D721Med (cell line): Measurements from ENCODE around the gene ABTB1.

Source experiments
- DNase-seq: peaks from one replicate; pipeline ENCODE4 v3.0.0; 2011; ENCODE audit warnings: low spot score; ENCODE audit not compliant: insufficient read length
- FAIRE-seq: peaks from 2 replicates; lab custom pipeline; 2011; peaks lifted over from hg19 to GRCh38; lab: Jason Lieb, UNC
- TF ChIP-seq, protein P1 (sequence below): IDR thresholded peaks from 2 replicates; pipeline ENCODE4 v1.5.1; 2012; ENCODE audit warnings: mild to moderate bottlenecking, control low read depth; ENCODE audit not compliant: insufficient read depth; ENCODE audit errors: missing control alignments

The ABTB1 gene

DNA sequence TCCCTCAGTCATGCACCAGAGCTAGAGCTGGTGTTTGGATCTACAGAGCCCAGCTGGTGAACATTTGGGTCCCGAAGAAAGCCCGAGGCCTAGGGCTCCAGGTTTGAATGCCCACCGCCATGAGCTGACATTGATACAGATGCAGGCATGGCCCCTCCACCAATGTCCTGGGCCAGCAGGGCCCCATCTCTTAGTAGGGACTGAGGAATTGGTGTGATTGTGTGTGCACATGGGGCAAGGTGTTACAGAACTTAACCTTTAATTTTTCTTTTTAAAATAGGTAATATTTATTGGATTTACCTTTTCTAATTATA, 32.8 kb upstream of the ABTB1 start:
- TF ChIP-seq, protein P1, sequence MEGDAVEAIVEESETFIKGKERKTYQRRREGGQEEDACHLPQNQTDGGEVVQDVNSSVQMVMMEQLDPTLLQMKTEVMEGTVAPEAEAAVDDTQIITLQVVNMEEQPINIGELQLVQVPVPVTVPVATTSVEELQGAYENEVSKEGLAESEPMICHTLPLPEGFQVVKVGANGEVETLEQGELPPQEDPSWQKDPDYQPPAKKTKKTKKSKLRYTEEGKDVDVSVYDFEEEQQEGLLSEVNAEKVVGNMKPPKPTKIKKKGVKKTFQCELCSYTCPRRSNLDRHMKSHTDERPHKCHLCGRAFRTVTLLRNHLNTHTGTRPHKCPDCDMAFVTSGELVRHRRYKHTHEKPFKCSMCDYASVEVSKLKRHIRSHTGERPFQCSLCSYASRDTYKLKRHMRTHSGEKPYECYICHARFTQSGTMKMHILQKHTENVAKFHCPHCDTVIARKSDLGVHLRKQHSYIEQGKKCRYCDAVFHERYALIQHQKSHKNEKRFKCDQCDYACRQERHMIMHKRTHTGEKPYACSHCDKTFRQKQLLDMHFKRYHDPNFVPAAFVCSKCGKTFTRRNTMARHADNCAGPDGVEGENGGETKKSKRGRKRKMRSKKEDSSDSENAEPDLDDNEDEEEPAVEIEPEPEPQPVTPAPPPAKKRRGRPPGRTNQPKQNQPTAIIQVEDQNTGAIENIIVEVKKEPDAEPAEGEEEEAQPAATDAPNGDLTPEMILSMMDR = no peak
- no peak for FAIRE-seq
- no peak for DNase-seq

DNA sequence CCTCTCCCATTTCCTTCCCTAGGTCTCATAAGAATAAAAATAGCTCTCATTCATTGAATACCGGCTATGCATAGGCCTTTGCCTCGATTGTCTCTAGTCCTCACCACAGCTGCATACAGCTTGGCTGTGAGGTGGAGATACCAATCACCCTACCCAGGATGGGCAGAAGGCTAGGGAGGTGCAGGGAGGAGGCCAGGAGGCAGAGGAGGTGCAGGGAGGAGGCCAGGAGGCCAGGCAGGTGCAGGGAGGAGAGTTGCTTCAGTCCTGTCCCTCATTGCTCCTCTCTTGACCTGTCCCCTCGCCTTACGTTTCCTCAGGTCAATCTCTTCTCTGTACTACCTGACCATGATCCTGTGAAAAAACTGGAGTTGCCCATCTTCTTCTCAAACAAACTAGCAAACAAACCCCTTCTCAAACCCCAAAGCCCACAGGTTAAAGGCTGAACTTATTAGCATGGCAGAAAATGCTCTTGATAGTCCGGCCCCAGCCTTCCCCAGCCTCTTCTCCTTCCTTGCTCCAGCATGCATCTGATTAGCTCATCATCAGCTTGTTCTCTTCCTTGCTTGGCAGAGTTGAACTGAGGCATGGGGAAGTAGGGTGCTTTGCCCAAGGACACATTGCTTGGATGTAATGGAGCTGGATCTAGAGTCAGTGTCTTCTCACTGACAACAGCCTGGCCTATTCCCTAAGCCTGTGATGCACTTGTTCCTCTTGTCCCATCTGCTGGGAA, 27.9 kb upstream of the ABTB1 start:
- no peak for FAIRE-seq
- TF ChIP-seq, protein P1 = no peak
- no peak for DNase-seq

DNA sequence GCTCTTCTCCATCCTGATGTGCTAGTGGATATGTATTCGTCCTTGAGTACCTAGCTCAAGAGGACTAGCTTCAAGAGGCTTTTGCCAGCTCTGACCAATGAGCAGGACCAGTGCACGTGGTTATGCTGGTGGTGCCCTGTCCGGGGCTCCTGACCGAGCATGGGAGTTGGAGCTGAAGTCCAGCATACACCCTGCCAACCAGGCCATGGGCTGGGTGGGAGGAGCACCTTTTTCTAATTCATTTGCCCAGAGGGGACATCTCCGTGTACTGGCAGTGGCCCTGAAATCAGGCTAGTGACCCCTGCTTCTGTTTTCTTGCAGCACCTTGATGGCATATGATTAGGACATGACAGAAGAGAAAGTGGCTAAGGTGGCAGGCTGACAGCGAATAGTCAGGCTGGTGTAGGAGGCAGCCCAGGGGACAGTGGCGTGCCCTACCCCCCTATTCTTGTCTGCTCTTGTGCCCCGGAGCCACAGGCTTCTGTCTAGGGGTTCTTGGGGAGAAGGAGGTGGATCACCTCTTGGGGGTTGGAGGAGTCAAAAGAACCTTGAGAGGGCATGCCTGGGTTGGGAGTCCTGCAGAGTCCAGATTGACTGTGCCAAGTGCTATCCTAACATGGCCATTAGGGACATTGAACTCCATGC, 27.3 kb upstream of the ABTB1 start:
- DNase-seq (no peak), FAIRE-seq (no peak)
- TF ChIP-seq, protein P1 = no peak

DNA sequence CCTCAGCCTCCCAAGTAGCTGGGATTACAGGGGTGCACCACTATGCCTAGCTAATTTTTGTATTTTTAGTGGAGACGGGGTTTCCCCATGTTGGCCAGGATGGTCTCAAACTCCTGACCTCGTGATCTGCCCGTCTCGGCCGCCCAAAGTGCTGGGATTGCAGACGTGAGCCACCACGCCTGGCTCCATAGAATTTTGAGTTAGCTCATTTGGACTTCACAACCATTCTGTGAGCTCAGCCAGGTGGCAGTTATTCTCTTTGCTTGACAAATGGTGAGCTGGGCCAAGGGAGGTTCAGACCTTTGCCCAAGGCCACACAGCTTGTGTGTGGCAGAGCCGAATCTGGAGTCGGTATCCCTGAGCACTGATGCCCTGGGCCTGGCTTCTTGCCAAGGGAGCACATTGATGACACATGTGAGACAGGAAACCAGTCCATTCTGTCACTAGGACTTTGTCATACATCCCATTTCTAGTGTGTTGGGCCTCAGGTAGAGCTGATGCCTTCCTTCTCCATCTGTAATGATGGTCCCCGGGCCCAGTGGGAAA, 26.2 kb upstream of the ABTB1 start:
- DNase-seq (no peak), FAIRE-seq (no peak)
- TF ChIP-seq, protein P1 = no peak

DNA sequence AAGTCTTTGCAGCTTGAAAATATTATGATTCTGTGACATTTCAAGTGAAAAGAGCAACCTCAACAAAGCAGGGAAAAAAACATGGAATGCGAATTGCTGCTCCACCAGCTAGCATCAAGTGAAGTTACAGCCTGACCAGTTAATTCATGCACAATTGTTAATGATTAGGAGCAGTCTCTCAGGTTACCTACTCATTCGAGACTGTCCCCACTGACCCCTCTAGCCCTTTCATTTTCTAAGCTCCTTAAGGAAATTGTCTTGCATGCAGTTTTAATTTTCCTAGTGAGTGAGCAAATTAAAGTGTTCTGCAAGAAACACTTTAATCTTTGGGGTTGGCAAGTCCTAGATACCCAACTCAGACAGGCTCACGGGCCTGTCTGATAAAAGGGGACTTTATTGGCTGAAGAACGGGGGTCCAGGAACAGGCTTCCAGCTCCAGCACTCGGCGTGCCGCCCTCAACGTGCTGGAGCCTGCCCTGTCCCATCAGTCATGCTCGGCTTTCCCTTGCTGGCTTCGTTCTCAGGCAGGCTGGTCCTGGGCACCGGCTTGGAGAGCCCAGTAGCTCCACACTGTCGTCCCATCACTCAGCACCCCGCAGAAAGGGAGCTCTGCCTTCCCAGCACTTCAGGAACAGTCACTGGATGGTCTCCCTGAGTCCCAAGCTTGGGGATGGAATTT, 25.4 kb upstream of the ABTB1 start:
- FAIRE-seq (no peak), DNase-seq (no peak)
- TF ChIP-seq, protein P1 = no peak

DNA sequence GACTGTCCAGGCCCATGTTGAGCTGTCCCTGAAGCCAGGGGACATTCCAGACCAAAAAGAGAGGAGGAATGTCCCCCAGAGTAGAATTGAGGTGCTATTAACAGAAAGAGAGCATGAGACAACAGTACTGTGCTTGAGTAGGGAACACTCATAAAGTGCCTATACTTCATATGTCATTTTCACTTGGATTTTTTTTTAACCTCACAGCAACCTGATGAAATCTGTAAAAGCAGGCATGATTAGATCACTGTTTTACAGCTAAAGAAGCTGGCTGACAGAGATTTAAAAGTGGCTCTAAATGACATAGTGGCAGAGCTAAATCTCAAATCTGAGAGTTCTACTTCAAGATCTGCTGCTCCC, 24.9 kb upstream of the ABTB1 start:
- no peak for DNase-seq
- FAIRE-seq = no peak
- TF ChIP-seq, protein P1 = no peak

DNA sequence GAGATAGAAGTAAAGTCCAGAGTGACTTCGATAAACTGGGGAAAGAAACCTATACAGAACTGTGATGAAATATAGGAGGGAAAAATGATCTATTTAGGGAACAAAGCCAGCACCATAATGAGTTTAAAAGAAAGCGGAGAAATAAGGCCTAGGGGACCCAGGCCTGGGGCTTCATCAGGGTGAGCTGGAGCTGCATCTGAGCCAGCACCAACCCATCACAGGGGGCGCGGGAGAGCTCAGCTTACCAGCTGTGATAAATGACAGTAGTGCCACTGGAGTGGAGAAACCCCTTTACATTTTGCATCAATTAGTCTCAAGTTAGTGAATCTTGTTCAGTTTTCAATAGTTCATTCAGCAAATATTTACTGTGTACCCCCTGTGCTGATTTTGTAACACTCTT, 22.5 kb upstream of the ABTB1 start:
- no peak for FAIRE-seq
- DNase-seq = no peak
- TF ChIP-seq, protein P1 = no peak
